H54 (cell line): ENCODE data around the gene PTPRA.
A peak's percentile ranks its signal among the peaks of the same experiment; 100 is the strongest.
"Not testable (repeated sequence)": the region's sequence is repeated elsewhere in the genome, so short reads cannot be mapped to it uniquely, and the experiment has no call there.

Experiments
- DNase-seq: peaks from one replicate; pipeline ENCODE4 v3.0.0; 2011; ENCODE audit warnings: low spot score, mixed read lengths; ENCODE audit not compliant: insufficient read length
- FAIRE-seq: peaks from 3 replicates; lab custom pipeline; 2011; peaks lifted over from hg19 to GRCh38; lab: Jason Lieb, UNC
- POLR2A ChIP-seq: IDR thresholded peaks from 2 replicates; pipeline ENCODE4 v1.6.1; 2011; ENCODE audit warnings: low read depth, mild to moderate bottlenecking, low read length

The PTPRA gene

GRCh38 chr20:2888224-2888955, 15.1 kb downstream of the PTPRA start:
- DNase-seq: no peak
- TF ChIP-seq POLR2A: no peak
- no peak for FAIRE-seq

- TF ChIP-seq POLR2A: no peak
- DNase-seq: no peak
- FAIRE-seq: no peak
Observed at GRCh38 chr20:2889209-2889608, 15.9 kb downstream of the PTPRA start.

- no peak for FAIRE-seq
- TF ChIP-seq POLR2A: no peak
- no peak for DNase-seq
Observed at GRCh38 chr20:2889797-2890196, 16.5 kb downstream of the PTPRA start.

GRCh38 chr20:2890742-2891141, 17.5 kb downstream of the PTPRA start:
- DNase-seq: no peak
- TF ChIP-seq POLR2A: no peak
- peak; percentile 80 for FAIRE-seq

- no peak for TF ChIP-seq POLR2A
- FAIRE-seq (no peak), DNase-seq (no peak)
Observed at GRCh38 chr20:2891343-2891742, 18.1 kb downstream of the PTPRA start.

GRCh38 chr20:2892376-2892775, 19.1 kb downstream of the PTPRA start:
- TF ChIP-seq POLR2A: no peak
- FAIRE-seq (no peak), DNase-seq (no peak)

GRCh38 chr20:2894221-2894620, 20.9 kb downstream of the PTPRA start:
- no peak for FAIRE-seq
- no peak for TF ChIP-seq POLR2A
- DNase-seq: no peak

- not testable (repeated sequence) for DNase-seq, FAIRE-seq
Observed at GRCh38 chr20:2895154-2895553, 21.9 kb downstream of the PTPRA start.

- FAIRE-seq: no peak
- no peak for DNase-seq
Observed at GRCh38 chr20:2899243-2899642, 26.0 kb downstream of the PTPRA start.

GRCh38 chr20:2900845-2901592, 27.7 kb downstream of the PTPRA start:
- no peak for DNase-seq
- FAIRE-seq: no peak
- no peak for TF ChIP-seq POLR2A

More at GRCh38 chr20:2899243-2899642, 26.0 kb downstream of the PTPRA start:
- no peak for TF ChIP-seq POLR2A

GRCh38 chr20:2902291-2902690, 29.0 kb downstream of the PTPRA start:
- no peak for DNase-seq
- FAIRE-seq: no peak
- TF ChIP-seq POLR2A: no peak

- TF ChIP-seq POLR2A: no peak
- DNase-seq (no peak), FAIRE-seq (no peak)
Observed at GRCh38 chr20:2902818-2903217, 29.5 kb downstream of the PTPRA start.

GRCh38 chr20:2903686-2904085, 30.4 kb downstream of the PTPRA start:
- no peak for FAIRE-seq
- TF ChIP-seq POLR2A: no peak

GRCh38 chr20:2907519-2907918, 34.2 kb downstream of the PTPRA start:
- TF ChIP-seq POLR2A: no peak
- FAIRE-seq (no peak), DNase-seq (no peak)

More at GRCh38 chr20:2903686-2904085, 30.4 kb downstream of the PTPRA start:
- DNase-seq: no peak

- DNase-seq (no peak), FAIRE-seq (no peak)
- no peak for TF ChIP-seq POLR2A
Observed at GRCh38 chr20:2909953-2910352, 36.7 kb downstream of the PTPRA start.
